H9 (cell line): ENCODE results near the gene MTMR6. TPM values are rescaled to one million over a fixed set of nuclear protein-coding genes. Genes with fewer than 3 reads are reported as not detected.

Experiments used
- DNase-seq: peaks from one replicate; pipeline ENCODE4 v3.0.0-alpha.2; 2017
- H2AFZ ChIP-seq: one replicate; pipeline ENCODE4 v1.6.1; 2013; ENCODE audit warnings: mild to moderate bottlenecking, low read length, control low read depth, moderate library complexity
- H2AK5ac ChIP-seq: 2 replicates; pipeline ENCODE4 v1.6.1; 2013; ENCODE audit warnings: low read length, control low read depth, mixed read lengths; ENCODE audit not compliant: insufficient read length
- H2BK120ac ChIP-seq: one replicate; pipeline ENCODE4 v1.6.1; 2013; ENCODE audit warnings: low read depth, mild to moderate bottlenecking, low read length, control low read depth, inconsistent platforms; ENCODE audit not compliant: poor library complexity, severe bottlenecking
- H2BK12ac ChIP-seq: 2 replicates; pipeline ENCODE4 v1.6.1; 2013; ENCODE audit warnings: low read length, control low read depth, mixed read lengths, low read depth; ENCODE audit not compliant: insufficient read length
- H2BK15ac ChIP-seq: 2 replicates; pipeline ENCODE4 v1.6.1; 2013; ENCODE audit warnings: low read depth, low read length, control low read depth
- H2BK20ac ChIP-seq: one replicate; pipeline ENCODE4 v1.6.1; 2013; ENCODE audit warnings: low read depth, mild to moderate bottlenecking, low read length, control low read depth, inconsistent platforms; ENCODE audit not compliant: poor library complexity, severe bottlenecking
- H2BK5ac ChIP-seq: 2 replicates; pipeline ENCODE4 v1.6.1; 2013; ENCODE audit warnings: low read length, control low read depth, mixed read lengths; ENCODE audit not compliant: insufficient read length
- H3K14ac ChIP-seq: 2 replicates; pipeline ENCODE4 v1.6.1; 2013; ENCODE audit warnings: low read length, control low read depth; ENCODE audit not compliant: insufficient read depth
- H3K18ac ChIP-seq: 2 replicates; pipeline ENCODE4 v1.6.1; 2013; ENCODE audit warnings: low read depth, mild to moderate bottlenecking, mixed read lengths, low read length, control low read depth; ENCODE audit not compliant: insufficient read length
- H3K23ac ChIP-seq: 2 replicates; pipeline ENCODE4 v1.6.1; 2013; ENCODE audit warnings: low read length, control low read depth, mixed read lengths, low read depth; ENCODE audit not compliant: insufficient read length
- H3K23me2 ChIP-seq: 2 replicates; pipeline ENCODE4 v1.6.1; 2013; ENCODE audit warnings: low read depth, mild to moderate bottlenecking, mixed read lengths, low read length, control low read depth; ENCODE audit not compliant: insufficient read length, poor library complexity, severe bottlenecking
- H3K27ac ChIP-seq: 2 replicates; pipeline ENCODE4 v1.5.1; 2013; ENCODE audit warnings: low read length, control low read depth, mixed read lengths, low read depth; ENCODE audit not compliant: insufficient read length
- H3K27me3 ChIP-seq: 2 replicates; pipeline ENCODE4 v1.6.1; 2013; ENCODE audit warnings: low read length, control low read depth, inconsistent platforms; ENCODE audit not compliant: insufficient read depth
- H3K4ac ChIP-seq: 2 replicates; pipeline ENCODE4 v1.6.1; 2013; ENCODE audit warnings: low read depth, mild to moderate bottlenecking, control low read depth, inconsistent platforms, low read length, moderate library complexity
- H3K4me1 ChIP-seq: 2 replicates; pipeline ENCODE4 v1.6.1; 2013; ENCODE audit warnings: low read length, control low read depth, inconsistent platforms; ENCODE audit not compliant: insufficient read depth
- H3K4me2 ChIP-seq: 2 replicates; pipeline ENCODE4 v1.6.1; 2013; ENCODE audit warnings: low read length, control low read depth, mixed read lengths; ENCODE audit not compliant: insufficient read length, insufficient read depth
- H3K56ac ChIP-seq: 2 replicates; pipeline ENCODE4 v1.6.1; 2013; ENCODE audit warnings: low read depth, mild to moderate bottlenecking, mixed read lengths, low read length, control low read depth; ENCODE audit not compliant: insufficient read length
- H3K79me1 ChIP-seq: 2 replicates; pipeline ENCODE4 v1.6.1; 2013; ENCODE audit warnings: low read depth, mild to moderate bottlenecking, moderate library complexity, low read length, control low read depth, inconsistent platforms; ENCODE audit not compliant: insufficient read depth, poor library complexity, severe bottlenecking
- H3K79me2 ChIP-seq: 2 replicates; pipeline ENCODE4 v1.6.1; 2013; ENCODE audit warnings: low read length, control low read depth, inconsistent platforms; ENCODE audit not compliant: insufficient read depth
- H3K9ac ChIP-seq: 2 replicates; pipeline ENCODE4 v1.6.1; 2013; ENCODE audit warnings: low read length, control low read depth, mixed read lengths; ENCODE audit not compliant: insufficient read length; ENCODE audit errors: extremely low read depth
- H3K9me3 ChIP-seq: one replicate; pipeline ENCODE4 v1.6.1; 2013; ENCODE audit warnings: low read depth, low read length, inconsistent platforms; ENCODE audit not compliant: control insufficient read depth
- H3T11ph ChIP-seq: one replicate; pipeline ENCODE4 v1.6.1; 2013; ENCODE audit warnings: mild to moderate bottlenecking, low read length, control low read depth, inconsistent platforms
- H4K20me1 ChIP-seq: one replicate; pipeline ENCODE4 v1.6.1; 2013; ENCODE audit not compliant: control insufficient read depth, insufficient read length, insufficient read depth
- H4K5ac ChIP-seq: 2 replicates; pipeline ENCODE4 v1.6.1; 2013; ENCODE audit warnings: low read depth, mild to moderate bottlenecking, mixed read lengths, low read length, control low read depth; ENCODE audit not compliant: insufficient read length
- H4K8ac ChIP-seq: replicated peaks from 2 replicates; pipeline ENCODE4 v1.6.1; 2013; ENCODE audit warnings: low read length, control low read depth, mixed read lengths, low read depth; ENCODE audit not compliant: insufficient read length
- H4K91ac ChIP-seq: 2 replicates; pipeline ENCODE4 v1.6.1; 2013; ENCODE audit warnings: low read depth, mild to moderate bottlenecking, moderate library complexity, mixed read lengths, low read length, control low read depth; ENCODE audit not compliant: insufficient read length
- H3K27ac Mint-ChIP-seq, 3 experiments: 2 replicates in 2 of 3; 3 replicates in 1 of 3; pipeline ENCODE4 v1.8.0; 2020 to 2021; ENCODE audit warnings: mixed read lengths in 3 of 3, mild to moderate bottlenecking in 1 of 3, moderate library complexity in 1 of 3
- H3K27me3 Mint-ChIP-seq: 2 replicates; pipeline ENCODE4 v1.8.0; 2021; ENCODE audit warnings: low read depth, mild to moderate bottlenecking, moderate library complexity, mixed read lengths
- H3K36me3 Mint-ChIP-seq, 3 experiments: 2 replicates in 2 of 3; 3 replicates in 1 of 3; pipeline ENCODE4 v1.8.0; 2020 to 2021; ENCODE audit warnings: low read depth in 3 of 3, mixed read lengths in 3 of 3; ENCODE audit not compliant: insufficient read depth in 1 of 3
- H3K4me1 Mint-ChIP-seq, 2 experiments: 2 replicates each; pipeline ENCODE4 v1.8.0; 2020; ENCODE audit warnings: mixed read lengths in 2 of 2
- H3K4me3 Mint-ChIP-seq, 2 experiments: 2 replicates in 1 of 2; 3 replicates in 1 of 2; pipeline ENCODE4 v1.8.0; 2020 to 2021; ENCODE audit warnings: mild to moderate bottlenecking in 2 of 2, mixed read lengths in 2 of 2, moderate library complexity in 1 of 2
- H3K9me3 Mint-ChIP-seq, 2 experiments: 2 replicates in 1 of 2; 3 replicates in 1 of 2; pipeline ENCODE4 v1.8.0; 2020; ENCODE audit warnings: mild to moderate bottlenecking in 2 of 2, mixed read lengths in 2 of 2, moderate library complexity in 1 of 2
- CTCF ChIP-seq: fragments of 200-600 bp; sonication (generic); conservative IDR thresholded peaks from 3 replicates; pipeline ENCODE4 v1.8.0; 2021; ENCODE audit warnings: antibody characterized with exemption, mild to moderate bottlenecking
- WGBS: extraction: QIAGEN DNeasy Blood & Tissue Kit; methylation state at CpG from one replicate; pipeline ENCODE4 v1.1.7; 2013; ENCODE audit warnings: missing lambda C conversion rate, low lambda C conversion rate, mixed read lengths; ENCODE audit not compliant: insufficient read length; ENCODE audit errors: extremely low coverage; 5-methylcytosine and 5-hydroxymethylcytosine counted together
- total RNA-seq: library from RNA; stranded (reverse); gene quantifications from 2 replicates; pipeline ENCODE4 v1.2.1, GENCODE V29; 2021

MTMR6 gene
- total RNA-seq, 1 experiment from 2014 or later, result 7.0 TPM

- no peak overlapping the region for H3K9ac ChIP-seq
- no peak overlapping the region for H2BK20ac ChIP-seq
- H3K14ac ChIP-seq, result no peak overlapping the region
- H2BK120ac ChIP-seq, result no peak overlapping the region
- no peak overlapping the region for H3K4me2 ChIP-seq
- H3K79me1 ChIP-seq, result no peaks in the 10 kb centered on the region
- H3K79me2 ChIP-seq, result no peaks in the 10 kb centered on the region
- no peak overlapping the region for H2BK5ac ChIP-seq
- H3K4me1 ChIP-seq, result no peaks in the 10 kb centered on the region
- no peaks in the 10 kb centered on the region for H3K9me3 ChIP-seq
- no peak overlapping the region for H3K56ac ChIP-seq
- no peak overlapping the region for H2BK15ac ChIP-seq
- no peak overlapping the region for H2AFZ ChIP-seq
- Mint-ChIP-seq H3K27me3 (no peaks in the 10 kb centered on the region), H3K27ac (no peak overlapping the region), H3K9me3 (no peaks in the 10 kb centered on the region), H3K36me3 (peaks cover 1 to 9% (median 5%) of the 10 kb centered on the region in 3 experiments; a peak in 4 of 7 replicates), H3K4me1 (peaks cover 2% of the 10 kb centered on the region in 2 experiments; a peak in 2 of 4 replicates), H3K4me3 (no peak overlapping the region)
- no peak overlapping the region for H3T11ph ChIP-seq
- H2AK5ac ChIP-seq, result no peak overlapping the region
- DNase-seq, result no peak
- no peak overlapping the region for H4K91ac ChIP-seq
- no peak overlapping the region for H3K23ac ChIP-seq
- no peak overlapping the region for H4K8ac ChIP-seq
- H3K18ac ChIP-seq, result no peak overlapping the region
- H2BK12ac ChIP-seq, result no peak overlapping the region
- no peak overlapping the region for H3K27ac ChIP-seq
- H3K23me2 ChIP-seq, result no peaks in the 10 kb centered on the region
- no CpG with 5 or more reads among the region's 5 CpGs for WGBS
- H4K5ac ChIP-seq, result no peak overlapping the region
- no peaks in the 10 kb centered on the region for H3K27me3 ChIP-seq
- peak; percentile 72 for TF ChIP-seq CTCF
- no peaks in the 10 kb centered on the region for H4K20me1 ChIP-seq
- H3K4ac ChIP-seq, result no peak overlapping the region
These were observed 38.2 kb downstream of the MTMR6 start for GRCh38 chr13:25249001-25249543.
